HT-29 (cell line): ENCODE results near the gene TAOK1. TPM values are rescaled to one million over a fixed set of nuclear protein-coding genes. Genes with fewer than 3 reads are reported as not detected.

Source experiments
- DNase-seq: peaks from one replicate; pipeline ENCODE4 v3.0.0-alpha.2; 2015; ENCODE audit warnings: low spot score
- total RNA-seq: library from RNA; depleted of rRNA; stranded (reverse); fragments of >200 nt; shearing (Covaris generic); gene quantifications from 2 replicates; pipeline ENCODE4 v1.2.3, GENCODE V29; 2014

The TAOK1 gene
- total RNA-seq, 1 experiment from 2014 or later: 25.9 TPM

GRCh38 chr17:29570521-29570920 is 180.4 kb downstream of the TAOK1 start:
- no peak for DNase-seq

DNA sequence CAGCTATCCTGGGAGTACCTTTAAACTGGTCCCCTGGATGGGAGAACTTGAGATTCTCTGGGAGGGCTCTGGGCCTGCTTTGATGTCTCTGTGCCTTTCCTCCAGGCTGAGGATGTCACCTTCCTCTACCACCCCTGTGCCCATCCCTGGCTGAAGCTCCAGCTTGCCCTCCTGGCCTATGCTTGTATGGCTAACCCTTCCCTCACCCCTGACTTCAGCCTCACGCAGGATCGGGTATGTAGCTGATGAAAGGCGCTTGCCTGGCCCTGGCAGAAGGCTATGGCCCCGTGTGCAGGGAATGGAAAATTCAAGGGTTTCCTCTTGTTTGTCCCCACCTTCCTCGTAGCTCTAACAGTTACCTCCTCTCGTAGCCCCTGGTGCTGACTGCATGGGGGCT is 181.3 kb downstream of the TAOK1 start:
- no peak for DNase-seq

DNA sequence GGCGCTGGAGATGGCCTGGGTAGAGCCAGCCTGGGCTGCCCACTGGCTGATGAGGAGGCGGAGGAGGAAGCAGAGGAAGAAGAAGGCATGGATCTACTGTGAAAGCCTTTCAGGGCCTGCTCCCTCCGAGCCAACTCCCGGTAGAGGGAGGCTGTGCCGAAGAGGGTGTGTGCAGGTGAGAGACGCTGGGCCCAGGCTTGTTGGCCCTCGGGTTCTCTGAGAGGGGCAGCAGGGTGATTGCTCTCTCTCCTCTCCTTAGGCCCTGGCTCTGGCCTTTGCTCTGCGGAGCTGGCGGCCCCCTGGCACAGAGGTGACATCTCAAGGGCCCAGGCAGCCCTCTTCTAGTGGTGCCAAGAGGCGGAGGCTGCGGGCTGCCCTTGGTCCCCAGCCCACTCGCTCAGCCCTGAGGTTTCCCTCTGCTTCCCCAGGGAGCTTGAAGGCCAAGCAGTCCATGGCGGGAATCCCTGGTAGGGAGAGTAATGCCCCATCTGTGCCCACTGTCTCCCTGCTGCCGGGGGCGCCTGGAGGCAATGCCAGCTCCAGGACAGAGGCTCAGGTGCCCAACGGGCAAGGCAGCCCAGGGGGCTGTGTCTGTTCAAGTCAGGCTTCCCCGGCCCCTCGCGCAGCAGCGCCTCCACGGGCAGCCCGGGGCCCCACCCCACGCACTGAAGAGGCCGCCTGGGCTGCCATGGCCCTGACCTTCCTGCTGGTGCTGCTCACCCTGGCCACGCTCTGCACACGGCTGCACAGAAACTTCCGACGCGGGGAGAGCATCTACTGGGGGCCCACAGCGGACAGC is 181.9 kb downstream of the TAOK1 start:
- DNase-seq: no peak

DNA sequence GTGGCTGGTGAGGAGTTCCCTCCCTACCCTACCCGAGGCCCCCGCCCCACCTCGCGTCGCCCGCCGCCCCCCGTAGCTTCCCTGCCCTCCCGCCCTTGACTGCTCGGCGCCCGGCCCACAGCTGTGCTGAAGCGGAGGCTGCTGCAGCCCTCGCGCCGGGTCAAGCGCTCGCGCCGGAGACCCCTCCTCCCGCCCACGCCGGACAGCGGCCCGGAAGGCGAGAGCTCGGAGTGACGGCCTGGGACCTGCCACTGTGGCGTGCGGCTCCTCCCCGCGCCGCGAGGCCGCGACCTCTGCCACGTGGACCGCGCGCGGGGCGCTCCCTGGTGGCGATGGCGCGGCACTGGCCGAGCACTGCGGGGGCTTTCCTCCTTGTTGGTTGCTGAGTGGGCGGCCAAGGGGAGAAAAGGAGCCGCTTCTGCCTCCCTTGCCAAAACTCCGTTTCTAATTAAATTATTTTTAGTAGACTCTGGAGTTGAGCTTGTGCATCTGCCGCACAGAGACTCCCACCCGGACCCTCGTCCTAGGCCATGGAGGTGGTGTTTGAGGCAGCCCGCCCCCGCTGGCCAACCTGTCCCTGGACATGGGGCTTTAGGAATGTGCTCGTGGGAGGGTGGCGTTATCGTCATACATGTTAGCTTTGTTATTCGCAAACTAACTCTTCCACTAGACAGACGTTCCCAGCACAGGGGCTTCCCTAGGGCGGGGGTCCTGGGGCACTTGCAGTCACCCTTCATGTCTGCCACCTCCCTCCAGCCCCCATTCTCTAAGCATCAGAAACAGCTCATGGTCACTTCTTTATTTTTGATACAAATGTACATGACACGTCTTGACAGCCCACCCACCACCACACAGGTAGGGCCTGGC is 182.8 kb downstream of the TAOK1 start:
- DNase-seq: no peak

DNA sequence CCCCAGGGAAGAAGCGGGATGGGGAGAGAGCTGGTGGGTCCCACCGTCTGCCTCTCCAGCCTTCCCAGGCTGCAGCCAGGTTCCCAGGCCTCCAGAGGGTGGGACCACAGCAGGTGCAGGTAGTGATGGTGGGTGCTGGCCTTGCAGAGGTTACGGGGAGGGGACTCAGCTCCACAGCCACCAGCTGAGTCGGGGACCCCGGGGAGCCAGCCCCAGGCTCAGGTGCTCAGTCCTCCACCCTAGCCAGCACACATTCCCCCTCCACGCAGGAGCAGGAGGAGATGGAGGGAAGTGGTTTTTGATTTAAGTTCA is 183.4 kb downstream of the TAOK1 start:
- no peak for DNase-seq

GRCh38 chr17:29573871-29574731 is 183.9 kb downstream of the TAOK1 start:
- no peak for DNase-seq

- peak; percentile 78 for DNase-seq
These were observed 184.8 kb downstream of the TAOK1 start for GRCh38 chr17:29574732-29575510.

DNA sequence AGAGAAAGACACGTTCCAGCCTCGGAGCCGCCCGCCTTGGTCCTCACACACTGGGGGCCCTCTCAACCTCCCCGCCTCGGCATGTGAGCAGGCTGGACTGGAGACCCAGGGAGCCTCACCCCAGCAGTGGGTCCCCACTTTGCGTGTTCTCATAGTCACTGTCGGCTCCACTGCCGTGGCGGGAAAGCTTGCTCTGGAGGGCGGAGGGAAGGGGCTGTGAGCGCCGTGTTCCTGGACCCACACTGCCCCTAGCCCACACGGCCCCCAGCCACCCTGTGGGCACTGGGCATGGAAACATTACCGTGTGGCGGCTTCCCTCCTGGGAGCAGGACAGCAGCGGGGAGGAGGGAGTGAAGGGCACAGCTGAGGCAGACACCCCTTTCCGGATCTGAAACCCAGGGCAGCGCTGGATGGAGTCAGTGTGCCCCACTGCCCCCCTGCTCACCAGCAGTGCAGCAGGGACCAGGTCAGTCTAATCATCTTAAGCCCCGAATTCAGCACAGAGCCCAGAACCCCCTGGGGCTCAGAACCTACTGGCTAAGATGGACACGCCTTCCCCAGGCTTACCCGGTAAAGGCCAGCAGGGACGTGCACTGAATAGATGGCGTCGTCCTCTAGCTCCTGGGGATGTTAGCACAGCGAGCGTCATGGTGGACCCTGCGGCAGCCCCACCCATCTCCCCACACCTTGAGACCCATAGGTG is 185.5 kb downstream of the TAOK1 start:
- no peak for DNase-seq

DNA sequence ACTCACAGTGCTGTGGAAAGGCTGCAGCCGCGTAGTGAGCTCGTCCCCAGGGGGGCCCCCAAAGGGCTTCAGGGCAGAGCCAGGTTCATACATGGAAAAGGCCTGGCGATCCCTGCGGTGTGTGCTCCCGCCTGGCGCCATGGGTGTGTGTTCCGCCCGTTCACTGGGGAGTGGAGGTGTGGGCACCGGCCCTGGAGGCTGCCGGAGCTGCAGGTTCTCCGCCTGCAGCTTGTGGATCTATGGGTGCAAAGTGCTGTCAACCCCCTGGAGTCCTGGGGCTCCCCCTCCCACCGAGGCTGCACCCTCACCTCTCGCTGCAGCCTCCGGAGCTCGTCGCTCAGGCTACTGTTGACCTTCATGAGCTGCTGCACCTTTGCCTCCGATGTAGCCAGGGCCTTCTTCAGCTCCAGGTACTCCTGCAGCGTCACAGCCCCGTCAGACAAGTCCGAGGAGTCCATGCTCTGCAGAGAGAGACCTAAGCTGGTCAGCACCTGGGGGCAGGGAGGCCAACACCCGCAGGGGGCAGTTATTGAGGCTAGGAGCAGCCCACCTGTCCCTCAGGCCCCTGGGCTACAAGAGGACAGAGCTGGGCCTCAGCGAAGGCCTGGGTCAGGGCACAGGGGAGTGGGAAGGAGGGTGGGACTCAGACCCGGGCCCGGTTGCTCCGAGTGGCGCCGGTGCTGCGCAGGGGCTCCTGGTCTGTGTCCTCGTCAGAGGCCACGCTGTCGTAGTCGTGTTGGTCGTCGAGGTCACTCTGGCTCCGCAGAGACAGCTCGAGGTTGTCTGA is 186.2 kb downstream of the TAOK1 start:
- DNase-seq: no peak

GRCh38 chr17:29577001-29577370 is 186.8 kb downstream of the TAOK1 start:
- DNase-seq: no peak

- no peak for DNase-seq
These were observed 187.4 kb downstream of the TAOK1 start for GRCh38 chr17:29577385-29578211.

DNA sequence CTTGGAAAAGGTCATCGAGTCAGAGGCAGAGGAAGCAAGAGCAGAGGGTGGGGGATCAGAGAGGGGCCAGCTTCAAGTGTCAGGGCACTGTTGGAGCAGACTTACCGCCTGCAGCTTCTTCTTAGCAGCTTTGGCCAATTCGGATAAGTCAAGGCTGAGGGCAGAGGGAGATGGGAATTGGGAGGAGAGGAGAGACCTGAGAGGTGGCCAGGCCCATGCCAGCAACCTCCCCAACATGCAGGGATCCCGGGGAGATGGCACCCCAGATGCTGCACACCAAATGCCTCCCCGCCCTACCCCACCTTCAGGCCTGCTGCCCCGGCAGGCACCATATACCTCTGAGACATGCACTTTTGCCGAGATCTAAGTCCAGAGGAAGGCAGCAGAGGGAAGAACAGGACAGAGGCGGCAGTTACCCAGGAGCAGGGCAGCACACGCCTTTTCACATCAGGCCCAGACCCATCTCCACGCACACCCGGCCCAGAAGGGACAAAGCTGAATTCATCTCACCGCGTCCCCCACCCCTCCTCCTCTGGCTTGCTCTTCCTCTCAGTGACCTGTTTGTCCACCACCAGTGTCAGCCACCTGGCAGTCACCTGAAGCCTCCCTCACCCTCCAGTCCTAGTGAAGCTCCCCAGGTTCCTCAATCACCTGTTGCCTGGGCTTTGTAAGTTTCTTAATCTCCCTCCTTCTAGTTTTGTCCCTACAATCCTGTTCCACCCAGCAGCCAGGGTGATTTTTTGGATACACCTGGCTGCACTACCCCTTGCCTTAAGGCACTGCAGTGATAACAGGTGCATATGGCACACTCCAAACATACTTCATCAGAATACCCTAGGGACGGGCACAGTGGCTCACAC is 188.7 kb downstream of the TAOK1 start:
- DNase-seq: no peak

GRCh38 chr17:29579866-29580771 is 190.0 kb downstream of the TAOK1 start:
- DNase-seq: peak; percentile 91

- no peak for DNase-seq
These were observed 191.6 kb downstream of the TAOK1 start for GRCh38 chr17:29581583-29582253.

GRCh38 chr17:29582254-29582765 is 192.1 kb downstream of the TAOK1 start:
- DNase-seq: no peak

GRCh38 chr17:29582772-29583171 is 192.6 kb downstream of the TAOK1 start:
- DNase-seq: no peak
